NCI-H2171 (cell line): ENCODE results near the gene PSMD13.
"Not testable (repeated sequence)": the region's sequence is repeated elsewhere in the genome, so short reads cannot be mapped to it uniquely, and the experiment has no call there.

ENCODE experiments used
- DNase-seq: peaks from one replicate; lab custom pipeline; 2025; lab: John Stamatoyannopoulos, UW

The PSMD13 gene

DNA sequence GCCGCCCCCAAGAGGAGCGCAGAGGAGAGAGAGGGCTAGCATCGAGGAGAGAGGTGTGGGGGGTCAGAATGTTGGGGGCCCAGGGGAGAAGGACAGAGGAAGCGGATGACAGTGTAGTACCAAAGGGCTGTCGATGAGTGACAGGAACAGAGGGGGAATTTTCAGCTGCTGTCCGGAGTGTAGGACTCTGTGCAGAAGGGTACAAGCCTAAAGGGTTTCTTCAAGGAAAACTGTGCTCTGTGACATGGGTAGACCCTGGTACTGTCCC lies 36.1 kb downstream of the PSMD13 start:
- DNase-seq: no peak

DNA sequence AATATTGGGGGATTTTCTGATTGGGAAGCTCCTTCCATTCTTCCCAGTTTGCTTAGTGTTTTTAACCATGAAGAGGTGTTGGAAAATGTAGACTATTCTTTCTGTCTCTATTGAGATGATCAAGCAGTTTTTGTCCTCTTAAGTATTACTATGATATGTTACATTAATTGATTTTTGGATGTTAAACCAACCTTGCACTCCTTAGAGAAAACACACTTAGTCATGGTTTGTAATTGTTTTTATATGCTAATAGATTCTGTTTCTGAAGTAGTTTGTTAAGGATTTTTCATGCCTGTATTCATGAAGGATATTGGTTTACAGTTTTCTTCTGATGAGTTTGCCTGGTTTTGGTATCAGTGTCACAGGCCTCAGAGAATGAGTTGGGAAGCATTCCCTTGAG lies 39.4 kb downstream of the PSMD13 start:
- no peak for DNase-seq

DNA sequence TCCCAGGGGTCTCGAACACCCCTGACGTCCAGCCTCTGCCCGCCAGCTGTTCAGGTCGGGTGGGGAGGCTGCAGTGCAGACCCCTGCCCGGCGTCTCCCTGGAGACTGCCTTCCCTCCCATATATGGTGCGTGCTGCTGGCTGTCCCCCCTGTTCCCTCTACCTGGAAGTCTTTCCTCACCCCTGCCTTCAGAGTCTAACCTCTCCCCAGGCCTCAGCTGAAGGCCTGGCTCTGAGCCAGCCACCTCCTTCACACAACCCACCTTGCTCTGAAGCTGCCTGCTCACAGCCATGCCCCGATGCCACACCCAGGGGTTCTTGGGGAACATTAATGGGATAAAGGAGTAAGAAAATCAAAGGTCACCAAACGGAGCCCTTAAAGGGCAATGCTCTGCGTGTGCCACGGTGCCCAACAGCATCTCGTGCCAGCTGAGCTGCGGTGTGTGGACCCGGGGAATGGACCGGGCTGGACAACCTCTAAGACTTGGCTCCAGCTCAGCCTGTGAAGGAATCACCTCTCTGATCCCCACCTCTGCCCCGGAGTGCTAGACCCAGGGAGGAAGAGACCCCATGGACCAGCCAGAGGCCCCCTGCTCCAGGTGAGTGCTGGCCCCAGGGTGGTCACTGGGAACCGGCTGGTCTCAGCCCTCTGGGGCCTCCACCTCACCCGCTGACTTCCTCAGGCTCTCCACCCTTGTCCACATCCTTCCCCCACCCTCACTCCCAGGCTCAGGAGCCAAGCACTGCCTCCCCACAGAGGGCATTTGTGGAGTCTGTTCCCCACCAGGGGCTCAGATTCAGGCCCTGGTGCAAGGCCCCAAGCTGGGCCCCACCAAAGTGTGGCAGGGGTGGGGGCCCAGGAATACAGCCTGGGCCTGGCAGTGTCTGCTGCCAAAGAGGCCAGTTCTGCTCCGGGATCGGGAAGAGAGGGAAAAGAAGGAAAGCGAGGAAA lies 41.5 kb downstream of the PSMD13 start, which contains the start of gene NLRP6:
NLRP6 (plus strand) TSS at position 407 of the 951 bp plus-strand sequence; CDS start at position 570, 163 bp downstream.
- DNase-seq: no peak

DNA sequence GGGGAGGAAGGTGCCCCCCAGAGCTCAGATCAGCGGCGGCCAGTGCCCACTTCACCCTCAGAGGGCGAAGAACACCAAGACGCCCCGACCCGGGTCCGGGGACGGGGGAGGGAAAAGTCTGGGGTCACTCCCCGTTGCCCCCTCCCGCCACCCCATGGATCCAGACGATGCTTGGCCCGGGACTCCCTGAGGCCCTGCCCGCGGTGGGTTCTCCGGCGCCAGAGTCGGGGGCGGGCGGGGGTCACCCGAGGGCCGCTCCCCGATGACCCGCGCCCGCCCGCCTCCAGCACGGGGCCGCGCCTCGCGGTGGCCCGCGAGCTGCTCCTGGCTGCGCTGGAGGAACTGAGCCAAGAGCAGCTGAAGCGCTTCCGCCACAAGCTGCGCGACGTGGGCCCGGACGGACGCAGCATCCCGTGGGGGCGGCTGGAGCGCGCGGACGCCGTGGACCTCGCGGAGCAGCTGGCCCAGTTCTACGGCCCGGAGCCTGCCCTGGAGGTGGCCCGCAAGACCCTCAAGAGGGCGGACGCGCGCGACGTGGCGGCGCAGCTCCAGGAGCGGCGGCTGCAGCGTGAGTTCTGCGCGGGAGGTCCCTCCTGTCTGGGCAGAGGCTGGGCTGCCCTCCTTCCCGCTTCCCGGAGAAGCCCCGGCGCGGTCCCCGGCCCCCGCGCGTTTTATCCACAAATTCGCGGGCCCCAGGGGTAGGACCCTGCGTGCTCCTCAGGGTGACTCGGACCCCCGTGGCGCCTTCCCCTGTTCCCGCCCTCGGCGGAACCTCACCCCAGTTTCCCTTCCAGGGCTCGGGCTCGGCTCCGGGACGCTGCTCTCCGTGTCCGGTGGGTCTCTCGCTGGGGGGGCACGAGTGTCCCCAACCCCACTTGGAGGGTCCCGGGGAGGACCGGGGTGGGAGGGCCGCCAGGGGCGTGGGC lies 42.5 kb downstream of the PSMD13 start:
- DNase-seq: no peak

DNA sequence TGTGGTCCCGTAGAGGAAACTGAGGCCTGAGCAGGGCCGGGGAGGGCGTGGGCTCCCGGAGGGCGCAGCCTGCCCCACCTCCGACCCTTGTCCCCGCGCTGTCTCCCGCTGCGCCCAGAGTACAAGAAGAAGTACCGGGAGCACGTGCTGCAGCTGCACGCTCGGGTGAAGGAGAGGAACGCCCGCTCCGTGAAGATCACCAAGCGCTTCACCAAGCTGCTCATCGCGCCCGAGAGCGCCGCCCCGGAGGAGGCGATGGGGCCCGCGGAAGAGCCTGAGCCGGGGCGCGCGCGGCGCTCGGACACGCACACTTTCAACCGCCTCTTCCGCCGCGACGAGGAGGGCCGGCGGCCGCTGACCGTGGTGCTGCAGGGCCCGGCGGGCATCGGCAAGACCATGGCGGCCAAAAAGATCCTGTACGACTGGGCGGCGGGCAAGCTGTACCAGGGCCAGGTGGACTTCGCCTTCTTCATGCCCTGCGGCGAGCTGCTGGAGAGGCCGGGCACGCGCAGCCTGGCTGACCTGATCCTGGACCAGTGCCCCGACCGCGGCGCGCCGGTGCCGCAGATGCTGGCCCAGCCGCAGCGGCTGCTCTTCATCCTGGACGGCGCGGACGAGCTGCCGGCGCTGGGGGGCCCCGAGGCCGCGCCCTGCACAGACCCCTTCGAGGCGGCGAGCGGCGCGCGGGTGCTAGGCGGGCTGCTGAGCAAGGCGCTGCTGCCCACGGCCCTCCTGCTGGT lies 43.4 kb downstream of the PSMD13 start:
- no peak for DNase-seq

DNA sequence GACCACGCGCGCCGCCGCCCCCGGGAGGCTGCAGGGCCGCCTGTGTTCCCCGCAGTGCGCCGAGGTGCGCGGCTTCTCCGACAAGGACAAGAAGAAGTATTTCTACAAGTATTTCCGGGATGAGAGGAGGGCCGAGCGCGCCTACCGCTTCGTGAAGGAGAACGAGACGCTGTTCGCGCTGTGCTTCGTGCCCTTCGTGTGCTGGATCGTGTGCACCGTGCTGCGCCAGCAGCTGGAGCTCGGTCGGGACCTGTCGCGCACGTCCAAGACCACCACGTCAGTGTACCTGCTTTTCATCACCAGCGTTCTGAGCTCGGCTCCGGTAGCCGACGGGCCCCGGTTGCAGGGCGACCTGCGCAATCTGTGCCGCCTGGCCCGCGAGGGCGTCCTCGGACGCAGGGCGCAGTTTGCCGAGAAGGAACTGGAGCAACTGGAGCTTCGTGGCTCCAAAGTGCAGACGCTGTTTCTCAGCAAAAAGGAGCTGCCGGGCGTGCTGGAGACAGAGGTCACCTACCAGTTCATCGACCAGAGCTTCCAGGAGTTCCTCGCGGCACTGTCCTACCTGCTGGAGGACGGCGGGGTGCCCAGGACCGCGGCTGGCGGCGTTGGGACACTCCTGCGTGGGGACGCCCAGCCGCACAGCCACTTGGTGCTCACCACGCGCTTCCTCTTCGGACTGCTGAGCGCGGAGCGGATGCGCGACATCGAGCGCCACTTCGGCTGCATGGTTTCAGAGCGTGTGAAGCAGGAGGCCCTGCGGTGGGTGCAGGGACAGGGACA lies 44.1 kb downstream of the PSMD13 start:
- DNase-seq: no peak

DNA sequence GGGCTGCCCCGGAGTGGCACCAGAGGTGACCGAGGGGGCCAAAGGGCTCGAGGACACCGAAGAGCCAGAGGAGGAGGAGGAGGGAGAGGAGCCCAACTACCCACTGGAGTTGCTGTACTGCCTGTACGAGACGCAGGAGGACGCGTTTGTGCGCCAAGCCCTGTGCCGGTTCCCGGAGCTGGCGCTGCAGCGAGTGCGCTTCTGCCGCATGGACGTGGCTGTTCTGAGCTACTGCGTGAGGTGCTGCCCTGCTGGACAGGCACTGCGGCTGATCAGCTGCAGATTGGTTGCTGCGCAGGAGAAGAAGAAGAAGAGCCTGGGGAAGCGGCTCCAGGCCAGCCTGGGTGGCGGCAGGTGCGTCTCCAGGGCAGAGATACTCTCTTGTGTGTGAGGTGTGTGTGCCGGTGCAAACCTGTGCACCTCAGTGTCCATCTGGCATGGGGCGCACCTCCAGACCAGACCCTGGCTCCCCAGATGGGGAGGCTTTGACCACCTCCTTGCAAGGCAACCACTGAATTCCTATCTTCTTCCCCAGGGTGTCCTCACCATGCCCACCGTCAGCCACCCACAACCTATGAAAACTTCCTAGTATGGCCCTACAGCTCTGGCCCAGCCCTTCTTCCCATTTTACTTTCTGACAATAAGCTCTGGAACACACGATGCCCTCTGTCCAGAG lies 44.8 kb downstream of the PSMD13 start:
- no peak for DNase-seq

DNA sequence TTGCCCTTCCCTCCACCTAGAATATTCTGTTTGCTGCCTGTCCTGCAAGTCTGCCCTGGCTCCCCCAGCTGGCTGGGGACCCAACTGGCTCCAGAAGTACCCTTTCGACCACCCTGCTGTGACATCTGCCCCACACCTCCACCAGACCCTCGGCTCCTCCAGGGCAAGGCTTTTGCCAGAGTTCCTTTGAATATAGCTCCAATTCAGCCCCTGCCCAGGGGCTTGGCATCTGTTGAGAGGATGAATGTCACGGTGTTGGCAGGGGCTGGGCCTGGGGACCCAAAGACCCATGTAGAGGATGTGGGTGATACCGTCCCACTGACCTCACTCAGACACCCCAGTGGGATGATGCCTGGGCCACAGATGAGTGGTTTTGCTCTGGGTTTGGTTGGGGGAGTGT lies 45.4 kb downstream of the PSMD13 start:
- no peak for DNase-seq

DNA sequence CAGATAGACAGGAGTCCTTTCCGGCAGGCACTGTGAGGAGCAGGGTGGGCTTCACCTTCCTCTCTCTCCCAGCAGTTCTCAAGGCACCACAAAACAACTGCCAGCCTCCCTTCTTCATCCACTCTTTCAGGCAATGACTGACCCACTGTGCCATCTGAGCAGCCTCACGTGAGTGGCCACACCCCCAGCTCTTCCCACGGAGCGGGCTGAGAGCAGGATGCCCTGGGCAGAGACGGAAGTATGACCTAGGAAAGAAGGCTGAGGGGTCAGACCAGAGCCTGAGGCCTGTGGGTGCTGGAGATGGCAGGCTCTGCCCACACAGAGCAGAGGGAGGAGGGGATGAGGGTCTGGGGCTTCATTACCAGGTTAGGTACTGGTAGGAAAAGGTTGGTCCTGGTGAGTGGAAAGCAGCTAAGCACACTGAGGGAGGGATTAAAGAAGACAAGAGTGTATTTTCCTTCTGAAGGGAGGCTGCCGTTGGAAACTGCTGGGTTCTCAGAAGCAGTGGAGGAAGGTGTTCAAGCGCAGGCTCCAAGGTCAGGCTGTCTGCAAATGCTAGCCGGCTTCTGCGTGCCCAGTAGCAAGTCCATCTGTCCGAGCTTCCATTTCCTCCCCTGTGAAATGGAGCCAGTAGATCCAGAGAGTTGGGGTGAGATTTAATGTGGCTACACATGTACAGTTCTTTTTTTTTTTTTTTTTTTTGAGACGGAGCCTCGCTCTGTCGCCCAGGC lies 46.0 kb downstream of the PSMD13 start:
- no peak for DNase-seq

DNA sequence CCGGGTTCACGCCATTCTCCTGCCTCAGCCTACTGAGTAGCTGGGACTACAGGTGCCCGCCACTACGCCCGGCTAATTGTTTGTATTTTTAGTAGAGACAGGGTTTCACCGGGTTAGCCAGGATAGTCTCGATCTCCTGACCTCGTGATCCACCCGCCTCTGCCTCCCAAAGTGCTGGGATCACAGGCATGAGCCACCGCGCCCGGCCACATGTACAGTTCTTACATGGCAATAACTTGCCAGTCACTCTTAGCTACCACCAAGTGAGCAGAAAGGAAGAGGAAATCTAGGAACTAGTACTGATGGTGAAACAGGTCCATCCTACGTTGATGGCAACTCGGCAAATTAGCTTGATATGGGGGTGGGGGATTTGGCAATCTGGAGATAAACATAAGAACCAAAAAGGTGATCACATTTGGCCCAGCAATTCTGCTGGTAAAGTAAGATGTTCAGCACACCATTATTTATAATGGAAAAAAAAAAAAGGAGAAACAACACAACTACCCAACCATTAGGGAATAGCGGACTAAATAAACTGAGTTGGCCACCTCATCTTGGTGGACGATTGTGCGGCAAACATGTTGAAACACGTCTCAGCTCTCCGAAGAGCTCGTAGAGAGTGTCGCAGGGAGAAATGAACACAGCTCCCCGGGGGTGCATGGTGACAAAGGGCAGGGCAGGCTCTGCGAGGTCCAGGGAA lies 46.8 kb downstream of the PSMD13 start:
- DNase-seq: no peak

DNA sequence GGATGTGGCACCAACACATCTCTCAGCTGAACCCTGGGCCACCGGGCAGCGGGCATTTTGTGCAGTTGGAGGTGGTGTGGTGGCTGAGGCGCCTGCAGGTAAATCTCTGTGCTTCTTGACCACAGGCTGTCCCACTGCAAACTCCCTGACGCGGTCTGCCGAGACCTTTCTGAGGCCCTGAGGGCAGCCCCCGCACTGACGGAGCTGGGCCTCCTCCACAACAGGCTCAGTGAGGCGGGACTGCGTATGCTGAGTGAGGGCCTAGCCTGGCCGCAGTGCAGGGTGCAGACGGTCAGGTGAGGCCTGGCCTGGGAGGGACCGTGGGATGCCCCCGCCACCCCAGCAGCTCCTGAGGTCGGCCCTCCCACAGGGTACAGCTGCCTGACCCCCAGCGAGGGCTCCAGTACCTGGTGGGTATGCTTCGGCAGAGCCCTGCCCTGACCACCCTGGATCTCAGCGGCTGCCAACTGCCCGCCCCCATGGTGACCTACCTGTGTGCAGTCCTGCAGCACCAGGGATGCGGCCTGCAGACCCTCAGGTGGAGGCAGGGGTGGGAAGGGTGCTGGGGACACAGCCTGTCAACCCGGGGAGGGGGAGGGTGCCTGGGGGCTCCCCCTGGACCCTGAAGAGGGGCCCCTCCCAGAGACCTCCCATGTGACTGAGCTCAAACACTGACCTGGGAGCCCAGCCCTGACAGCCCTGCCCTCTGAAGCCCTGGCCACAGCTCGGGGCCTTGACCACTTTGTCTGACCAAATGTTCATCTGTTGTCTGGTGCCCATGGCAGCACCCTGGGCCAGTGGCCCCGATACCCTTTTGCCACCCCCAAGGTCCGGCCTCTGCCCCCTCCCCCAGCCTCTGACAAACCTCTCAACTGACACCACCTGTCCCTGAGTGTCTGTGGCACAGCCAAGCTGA lies 47.6 kb downstream of the PSMD13 start:
- DNase-seq: no peak

DNA sequence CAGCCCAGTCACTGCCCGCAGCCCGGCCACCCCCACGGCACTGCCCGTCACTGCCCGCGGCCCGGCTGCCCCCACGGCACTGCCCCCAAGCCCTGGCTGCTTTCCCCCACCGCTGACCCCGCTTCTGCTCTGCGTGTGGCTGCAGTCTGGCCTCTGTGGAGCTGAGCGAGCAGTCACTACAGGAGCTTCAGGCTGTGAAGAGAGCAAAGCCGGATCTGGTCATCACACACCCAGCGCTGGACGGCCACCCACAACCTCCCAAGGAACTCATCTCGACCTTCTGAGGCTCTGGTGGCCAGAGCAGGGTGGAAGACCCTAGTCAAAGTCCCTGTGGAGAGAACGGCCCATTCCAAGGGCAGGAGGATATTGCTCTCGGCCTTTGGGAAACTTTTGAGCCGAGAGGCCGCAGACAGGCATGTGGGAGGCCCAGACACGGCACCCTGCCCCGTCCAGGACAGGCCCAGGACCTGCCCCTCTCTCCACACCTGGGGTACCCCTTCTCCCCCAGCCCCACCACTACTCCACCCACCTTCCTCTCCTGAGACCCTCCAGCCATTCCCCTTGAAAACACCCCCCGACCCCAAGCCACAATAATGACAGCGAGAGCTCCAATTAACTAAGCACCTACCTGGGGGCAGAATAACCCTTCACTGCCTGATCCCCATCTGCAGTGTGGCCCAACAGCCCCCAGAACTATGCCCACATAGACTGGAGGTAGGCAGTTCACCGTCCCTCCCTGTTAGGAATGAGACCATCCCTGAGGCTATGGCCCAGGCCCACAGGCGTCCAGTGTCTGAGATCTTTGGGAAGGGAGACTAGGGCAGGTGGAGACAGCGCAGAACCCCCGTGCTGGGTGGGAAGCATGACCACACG lies 48.5 kb downstream of the PSMD13 start:
- no peak for DNase-seq

DNA sequence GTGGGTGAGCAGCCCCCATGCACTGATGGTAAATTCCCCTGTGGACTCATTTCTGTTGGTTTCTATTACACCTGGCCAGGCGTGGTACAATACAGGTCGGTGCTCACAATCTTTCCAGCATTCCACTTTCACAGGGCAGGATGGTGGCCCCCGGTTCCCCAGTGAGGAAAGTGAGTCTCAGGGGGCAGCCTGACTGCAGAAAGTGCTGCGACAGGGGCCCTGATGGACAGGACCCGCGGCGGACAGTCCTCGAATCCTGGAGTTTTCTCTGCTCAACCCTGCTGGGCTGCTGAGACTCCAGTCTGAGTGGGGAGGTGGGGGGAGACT lies 49.1 kb downstream of the PSMD13 start:
- DNase-seq: no peak

DNA sequence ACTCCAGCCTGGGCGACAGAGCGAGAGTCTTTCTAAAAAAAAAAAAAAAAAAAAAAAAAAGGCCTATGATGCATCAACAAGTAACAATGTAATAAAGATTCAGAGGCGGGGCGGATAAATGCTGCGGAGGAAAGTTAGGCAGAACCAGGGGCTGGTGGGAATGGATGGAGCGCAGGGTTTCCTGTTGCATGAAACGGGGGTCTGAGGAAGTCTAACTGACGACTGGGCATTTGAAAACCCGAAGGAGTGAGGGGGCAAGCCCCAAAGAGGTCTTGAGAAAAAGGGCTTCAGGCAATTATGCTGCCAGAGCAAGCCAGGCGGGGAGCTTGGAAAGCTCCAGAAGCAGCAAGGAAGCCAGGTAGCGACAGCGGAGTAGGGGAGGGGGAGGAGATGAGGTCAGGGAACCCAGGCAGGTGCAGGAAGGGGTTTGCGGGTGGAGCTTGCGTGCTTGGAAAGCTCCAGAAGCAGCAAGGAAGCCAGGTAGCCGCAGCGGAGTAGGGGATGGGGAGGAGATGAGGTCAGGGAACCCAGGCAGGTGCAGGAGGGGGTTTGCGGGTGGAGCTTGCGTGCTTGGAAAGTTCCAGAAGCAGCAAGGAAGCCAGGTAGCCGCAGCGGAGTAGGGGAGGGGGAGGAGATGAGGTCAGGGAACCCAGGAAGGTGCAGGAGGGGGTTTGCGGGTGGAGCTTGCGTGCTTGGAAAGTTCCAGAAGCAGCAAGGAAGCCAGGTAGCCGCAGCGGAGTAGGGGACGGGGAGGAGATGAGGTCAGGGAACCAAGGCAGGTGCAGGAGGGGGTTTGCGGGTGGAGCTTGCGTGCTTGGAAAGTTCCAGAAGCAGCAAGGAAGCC lies 50.4 kb downstream of the PSMD13 start:
- not testable (repeated sequence) for DNase-seq

DNA sequence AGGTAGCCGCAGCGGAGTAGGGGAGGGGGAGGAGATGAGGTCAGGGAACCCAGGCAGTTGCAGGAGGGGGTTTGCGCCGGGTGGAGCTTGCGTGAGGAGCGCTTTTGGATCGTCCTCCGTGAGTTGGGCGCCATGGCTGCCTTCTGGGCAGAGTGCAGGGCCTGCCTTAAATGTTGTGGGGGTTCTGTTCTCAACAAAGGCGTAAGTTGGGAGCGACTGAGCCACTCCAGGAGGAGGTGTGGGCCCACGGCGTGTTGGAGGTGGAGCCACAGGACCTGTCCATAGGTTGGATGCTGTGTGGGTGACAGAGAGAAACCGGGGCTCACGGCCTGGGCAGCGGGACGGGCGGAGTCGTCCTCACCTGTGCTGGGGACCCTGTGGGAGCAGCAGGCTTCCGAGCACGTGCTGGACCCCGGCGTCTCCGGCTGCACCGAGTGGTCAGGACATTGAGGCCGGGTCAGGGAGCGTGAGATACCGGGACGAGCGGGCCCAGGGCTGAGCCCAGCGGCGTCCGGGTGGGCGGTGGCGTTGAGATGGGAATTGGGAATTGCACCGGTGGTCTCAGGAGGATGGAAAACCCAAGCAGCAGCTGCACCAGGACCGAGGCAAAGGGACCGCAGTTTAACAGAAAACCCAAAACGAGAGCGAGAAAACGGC lies 51.2 kb downstream of the PSMD13 start:
- no peak for DNase-seq
